SK-N-SH treated with all-trans-retinoic acid at 6 μM for 48 hours (cell line): ENCODE measurements around the gene SAMD10.

Source experiments
- POU6F1 ChIP-seq: fragments of 250-450 bp; sonication (Bioruptor Pico); IDR thresholded peaks from 2 replicates; pipeline ENCODE4 v1.8.0; 2021; ENCODE audit warnings: low read depth, mild to moderate bottlenecking, moderate library complexity, borderline replicate concordance
- TOX ChIP-seq: fragments of 250-450 bp; sonication (Bioruptor Pico); IDR thresholded peaks from 2 replicates; pipeline ENCODE4 v1.8.0; 2021; ENCODE audit warnings: mild to moderate bottlenecking, moderate library complexity, borderline replicate concordance

DNA sequence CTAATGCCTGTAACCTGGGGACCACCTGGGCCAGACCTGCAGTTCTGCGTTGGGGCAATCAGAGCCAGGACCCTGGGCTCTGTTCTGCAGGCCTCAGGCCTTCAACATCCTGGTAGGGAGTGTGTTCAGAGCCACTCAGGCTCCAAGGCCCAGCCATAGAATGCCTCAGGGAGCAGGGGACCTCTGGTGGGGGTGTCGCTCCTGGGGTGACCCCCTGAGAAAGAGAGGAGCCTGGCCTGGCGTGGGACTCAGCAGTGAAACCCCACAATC is 35.7 kb downstream of the SAMD10 start:
- TF ChIP-seq TOX (CRISPR knock-in tag): no peak
- no peak for TF ChIP-seq POU6F1 (CRISPR knock-in tag)
